ENCODE results near the gene RNF212B. TPM values are rescaled to one million over a fixed set of nuclear protein-coding genes. Genes with fewer than 3 reads are reported as not detected.
"Not testable (repeated sequence)": the region's sequence is repeated elsewhere in the genome, so short reads cannot be mapped to it uniquely, and the experiment has no call there.

Gene RNF212B
- polyA plus RNA-seq (2013, experiment 1 of 2; ENCODE audit: insufficient read length): not detected
- polyA plus RNA-seq (2013, experiment 2 of 2; ENCODE audit: insufficient read length): not detected

GRCh38 chr14:23237772-23238594 lies at the start of gene RNF212B:
RNF212B (plus strand) TSS chr14:23237936; CDS start chr14:23240346, 2,410 bp downstream.
- DNase-seq: peak; percentile 63

GRCh38 chr14:23193432-23193831 lies 44.3 kb upstream of the RNF212B start:
- DNase-seq: no peak

DNA sequence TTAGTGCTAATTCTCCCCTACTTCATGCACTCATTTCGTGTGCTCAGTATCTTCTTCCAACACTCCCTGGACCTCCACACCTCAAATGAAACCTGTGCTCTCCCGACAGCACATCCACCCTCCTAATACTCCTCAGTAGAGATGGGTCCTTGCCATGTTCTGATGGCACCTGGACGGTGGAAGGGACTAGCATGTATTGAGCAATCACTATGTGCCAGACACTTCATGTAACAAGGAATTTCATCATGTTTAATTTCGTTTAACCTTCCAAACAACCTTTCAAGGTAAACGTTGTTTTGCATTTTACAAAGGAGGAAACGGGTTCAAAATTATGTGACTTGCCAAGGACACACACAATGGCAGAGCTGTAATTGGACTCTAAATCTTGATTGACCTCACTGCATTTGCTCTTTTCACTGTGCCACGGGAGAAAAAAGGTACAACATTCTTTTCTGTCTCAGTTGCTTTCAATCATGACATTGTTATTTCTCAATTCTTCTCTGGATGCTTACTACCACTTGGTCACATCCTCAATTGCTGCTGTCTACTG lies 42.1 kb upstream of the RNF212B start:
- DNase-seq: no peak

DNA sequence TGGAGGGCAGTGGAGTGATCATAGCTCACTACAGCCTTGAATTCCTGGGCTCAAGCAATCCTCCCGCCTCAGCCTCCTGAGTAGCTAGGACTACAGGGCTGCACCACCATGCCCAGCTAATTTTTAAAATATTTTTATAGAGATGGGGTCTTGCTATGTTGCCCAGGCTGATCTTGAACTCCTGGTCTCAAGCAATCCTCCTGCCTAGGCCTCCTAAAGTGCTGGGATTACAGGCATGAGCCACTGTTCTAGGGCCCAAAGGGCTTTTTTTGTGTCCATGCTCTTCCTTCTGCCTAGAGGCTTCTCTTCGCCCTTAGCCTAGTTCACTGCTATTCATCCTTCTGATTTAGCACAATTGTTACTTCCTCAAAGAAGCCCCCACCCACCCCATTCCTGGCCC lies 41.2 kb upstream of the RNF212B start:
- not testable (repeated sequence) for DNase-seq

DNA sequence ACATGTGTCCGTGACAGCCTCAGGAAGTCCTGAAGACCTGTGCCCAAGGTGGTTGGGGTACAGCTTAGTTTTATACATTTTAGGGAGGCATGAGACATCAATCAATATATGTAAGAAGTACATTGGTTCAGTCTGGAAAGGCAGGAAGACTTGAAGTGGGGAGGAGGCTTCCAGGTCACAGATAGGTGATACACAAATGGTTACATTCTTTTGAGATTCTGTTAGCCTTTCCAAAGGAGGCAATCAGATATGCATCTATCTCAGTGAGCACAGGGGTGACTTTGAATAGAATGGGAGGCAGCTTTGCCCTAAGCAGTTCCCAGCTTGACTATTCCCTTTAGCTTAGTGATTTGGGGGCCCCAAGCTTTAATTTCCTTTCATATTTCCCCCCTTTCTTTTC lies 38.6 kb upstream of the RNF212B start:
- DNase-seq: not testable (repeated sequence)

DNA sequence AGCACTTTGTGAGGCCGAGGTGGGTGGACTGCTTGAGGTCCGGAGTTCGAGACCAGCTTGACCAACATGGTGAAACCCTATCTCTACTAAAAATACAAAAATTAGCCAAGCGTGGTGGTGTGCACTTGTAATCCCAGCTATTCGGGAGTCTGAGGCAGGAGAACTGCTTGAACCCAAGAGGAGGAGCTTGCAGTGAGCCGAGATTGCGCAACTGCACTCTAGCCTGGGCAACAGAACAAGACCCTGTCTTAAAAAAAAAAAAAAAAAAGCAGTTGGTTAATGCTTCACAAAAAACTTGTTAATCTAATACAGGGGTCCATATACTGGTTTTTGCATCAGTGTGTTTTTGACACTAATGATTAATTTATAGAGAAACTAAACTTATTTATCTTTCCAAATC lies 35.7 kb upstream of the RNF212B start:
- DNase-seq: no peak

- no peak for DNase-seq
These were observed 31.2 kb upstream of the RNF212B start for GRCh38 chr14:23206422-23207145.

- no peak for DNase-seq
These were observed 30.6 kb upstream of the RNF212B start for GRCh38 chr14:23207146-23207540.

DNA sequence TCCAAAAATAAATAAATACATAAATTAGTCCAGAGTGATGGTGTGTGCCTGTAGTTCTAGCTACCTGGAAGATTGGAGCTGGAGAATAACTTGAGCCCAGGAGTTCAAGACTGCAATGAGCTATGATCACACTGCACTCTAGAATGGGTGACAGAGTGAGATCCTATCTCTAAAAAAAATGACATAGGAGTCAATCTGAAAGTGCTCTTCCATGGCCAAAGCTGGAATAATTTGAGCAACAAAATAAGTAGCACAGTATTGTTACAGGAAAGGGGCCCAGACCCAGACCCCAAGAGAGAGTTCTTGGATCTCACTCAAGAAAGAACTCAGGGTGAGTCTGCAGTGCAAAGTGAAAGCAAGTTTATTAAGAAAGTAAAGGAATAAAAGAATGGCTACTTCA lies 29.4 kb upstream of the RNF212B start:
- no peak for DNase-seq

- no peak for DNase-seq
These were observed 27.9 kb upstream of the RNF212B start for GRCh38 chr14:23209651-23210423.

- DNase-seq: no peak
These were observed 22.3 kb upstream of the RNF212B start for GRCh38 chr14:23215421-23215820.

- DNase-seq: no peak
These were observed 20.4 kb upstream of the RNF212B start for GRCh38 chr14:23217032-23218020.

DNA sequence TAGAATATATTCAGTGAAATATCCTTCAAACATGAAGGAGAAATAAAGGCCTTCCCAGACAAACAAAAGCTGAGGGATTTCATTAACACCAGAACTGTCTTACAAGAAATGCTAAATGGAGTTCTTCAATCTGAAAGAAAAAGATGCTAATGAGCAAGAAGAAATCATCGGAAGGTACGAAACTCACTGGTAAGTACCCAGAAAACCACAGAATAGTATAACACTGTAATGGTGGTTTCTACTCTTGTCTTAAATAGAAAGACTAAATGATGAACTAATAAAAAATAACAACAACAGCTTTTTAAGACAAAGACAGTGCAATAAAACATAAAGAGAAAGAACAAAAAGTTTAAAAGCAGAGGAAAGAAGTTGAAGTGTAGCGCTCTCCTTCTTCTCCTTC lies 18.7 kb upstream of the RNF212B start:
- no peak for DNase-seq

GRCh38 chr14:23224958-23225357 lies 12.8 kb upstream of the RNF212B start:
- not testable (repeated sequence) for DNase-seq

- no peak for DNase-seq
These were observed 10.2 kb upstream of the RNF212B start for GRCh38 chr14:23227566-23227965.

- no peak for DNase-seq
These were observed 8.9 kb upstream of the RNF212B start for GRCh38 chr14:23228812-23229211.

DNA sequence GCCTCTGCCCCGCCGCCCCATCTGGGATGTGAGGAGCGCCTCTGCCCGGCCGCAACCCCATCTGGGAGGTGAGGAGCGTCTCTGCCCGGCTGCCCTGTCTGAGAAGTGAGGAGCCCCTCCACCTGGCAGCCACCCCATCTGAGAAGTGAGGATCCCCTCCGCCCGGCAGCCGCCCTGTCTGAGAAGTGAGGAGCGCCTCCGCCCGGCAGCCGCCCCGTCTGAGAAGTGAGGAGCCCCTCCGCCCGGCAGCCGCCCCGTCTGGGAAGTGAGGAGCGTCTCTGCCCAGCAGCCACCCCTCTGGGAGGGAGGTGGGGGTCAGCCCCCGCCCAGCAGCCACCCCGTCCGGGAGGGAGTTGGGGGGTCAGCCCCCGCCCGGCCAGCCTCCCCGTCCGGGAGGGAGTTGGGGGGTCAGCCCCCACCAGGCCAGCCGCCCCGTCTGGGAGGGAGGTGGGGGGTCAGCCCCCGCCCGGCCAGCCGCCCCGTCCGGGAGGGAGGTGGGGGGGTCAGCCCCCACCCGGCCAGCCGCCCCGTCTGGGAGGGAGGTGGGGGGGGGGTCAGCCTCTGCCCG lies 5.4 kb upstream of the RNF212B start:
- DNase-seq: not testable (repeated sequence)

- DNase-seq: no peak
These were observed 2.9 kb downstream of the RNF212B start for GRCh38 chr14:23240661-23241060.

DNA sequence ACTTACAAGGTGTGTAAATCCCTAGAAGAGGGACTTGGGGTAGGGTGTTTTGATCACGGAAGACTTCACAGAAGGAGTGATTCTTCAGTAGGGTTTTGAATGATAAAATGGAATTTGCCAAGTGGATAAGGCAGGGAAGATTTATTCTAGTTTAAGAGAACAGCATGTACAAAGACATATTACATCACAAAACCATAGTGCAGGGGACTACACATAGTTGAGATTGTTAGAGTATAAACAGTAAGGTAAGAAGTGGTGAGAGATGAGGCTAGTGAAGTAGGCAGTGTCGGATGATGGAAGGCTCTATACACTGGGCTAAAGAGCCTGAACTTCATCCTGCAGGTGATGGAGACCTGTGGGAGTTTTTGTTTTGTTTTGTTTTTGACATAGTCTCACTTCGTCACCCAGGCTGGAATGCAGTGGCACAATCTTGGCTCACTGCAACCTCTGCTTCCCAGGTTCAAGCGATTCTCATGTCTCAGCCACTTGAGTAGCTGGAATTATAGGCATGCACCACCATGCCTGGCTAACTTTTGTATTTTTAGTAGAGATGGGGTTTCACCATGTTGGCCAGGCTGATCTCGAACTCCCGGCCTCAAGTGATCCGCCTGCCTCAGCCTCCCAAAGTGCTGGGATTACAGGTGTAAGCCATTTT lies 3.5 kb downstream of the RNF212B start:
- not testable (repeated sequence) for DNase-seq

- DNase-seq: no peak
These were observed 4.3 kb downstream of the RNF212B start for GRCh38 chr14:23242076-23242475.

Measured in fibroblast of skin of back (primary cell).